GM15510 (cell line): ENCODE results near the gene CCT2.
A peak's percentile ranks its signal among the peaks of the same experiment; 100 is the strongest.

Source experiments
- POLR2A ChIP-seq: IDR thresholded peaks from 3 replicates; pipeline ENCODE4 v1.6.1; 2011; ENCODE audit warnings: borderline replicate concordance; ENCODE audit not compliant: insufficient read length; ENCODE audit errors: extremely low read depth

The CCT2 gene

GRCh38 chr12:69585189-69586062, at the start of gene CCT2:
TSS of gene CCT2 (plus strand) at chr12:69585459. CDS start at chr12:69585522, 63 bp downstream.
- peak; percentile 94 for TF ChIP-seq POLR2A

DNA sequence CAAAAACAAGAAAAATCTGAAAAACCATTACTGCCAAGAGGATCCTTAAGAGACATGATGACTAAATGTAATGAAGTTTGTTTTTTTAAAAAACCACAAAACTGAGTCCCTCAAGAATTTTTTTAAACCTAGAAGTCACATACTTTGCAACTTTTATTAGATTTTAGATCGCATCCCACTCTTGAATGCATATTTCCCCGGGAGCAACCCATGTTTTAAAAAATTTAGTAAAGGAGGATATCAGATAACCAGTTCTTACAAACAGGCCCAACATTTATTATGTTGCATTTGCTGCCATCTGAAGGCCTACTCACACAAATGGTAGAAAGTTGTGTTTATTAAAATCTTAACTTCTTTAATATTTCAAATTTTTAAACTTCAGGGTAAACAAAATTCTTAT, 44.3 kb upstream of the CCT2 start:
- TF ChIP-seq POLR2A, result no peak

DNA sequence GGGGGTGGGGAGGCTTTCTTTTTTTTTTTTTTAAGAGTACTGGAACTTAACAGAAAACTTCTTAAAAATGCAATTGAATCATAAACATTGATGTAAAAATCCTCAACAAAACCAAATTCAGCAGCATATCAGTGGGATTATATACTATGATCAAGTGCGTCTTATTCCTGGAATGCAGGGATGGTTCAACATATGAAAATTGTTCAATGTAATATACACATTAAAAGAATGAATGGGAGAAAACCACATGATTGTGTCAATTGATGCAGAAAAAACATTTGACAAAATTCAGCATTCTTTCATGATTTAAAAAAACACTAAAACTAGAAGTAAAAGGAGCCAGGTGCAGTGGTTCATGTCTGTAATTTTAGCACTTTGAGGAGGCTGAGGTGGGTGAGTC, 41.2 kb upstream of the CCT2 start:
- TF ChIP-seq POLR2A, result no peak

- TF ChIP-seq POLR2A, result no peak
Measured at GRCh38 chr12:69545081-69545480, 40.2 kb upstream of the CCT2 start.

GRCh38 chr12:69546693-69547438, 38.4 kb upstream of the CCT2 start:
- no peak for TF ChIP-seq POLR2A

DNA sequence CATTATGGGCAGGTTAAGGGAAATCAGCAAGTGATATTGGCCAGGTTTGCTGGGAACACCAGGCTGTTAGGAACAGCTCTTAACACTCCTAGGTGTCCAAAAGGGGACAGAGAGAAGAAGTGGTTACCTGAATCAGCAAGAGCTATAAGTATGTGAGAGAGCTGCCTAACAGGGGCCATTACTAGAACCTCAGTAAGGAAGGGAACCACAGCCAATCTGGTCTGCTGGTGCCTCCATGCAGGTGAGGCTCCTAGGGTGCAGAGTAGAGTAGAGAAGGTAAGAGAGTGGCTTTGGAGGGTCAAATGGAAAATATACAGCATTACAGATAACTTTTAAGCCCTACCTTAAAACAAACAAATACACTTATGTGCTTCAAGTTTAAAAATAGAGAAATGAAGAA, 36.6 kb upstream of the CCT2 start:
- TF ChIP-seq POLR2A, result no peak

GRCh38 chr12:69550569-69551350, 34.5 kb upstream of the CCT2 start:
- TF ChIP-seq POLR2A, result no peak

DNA sequence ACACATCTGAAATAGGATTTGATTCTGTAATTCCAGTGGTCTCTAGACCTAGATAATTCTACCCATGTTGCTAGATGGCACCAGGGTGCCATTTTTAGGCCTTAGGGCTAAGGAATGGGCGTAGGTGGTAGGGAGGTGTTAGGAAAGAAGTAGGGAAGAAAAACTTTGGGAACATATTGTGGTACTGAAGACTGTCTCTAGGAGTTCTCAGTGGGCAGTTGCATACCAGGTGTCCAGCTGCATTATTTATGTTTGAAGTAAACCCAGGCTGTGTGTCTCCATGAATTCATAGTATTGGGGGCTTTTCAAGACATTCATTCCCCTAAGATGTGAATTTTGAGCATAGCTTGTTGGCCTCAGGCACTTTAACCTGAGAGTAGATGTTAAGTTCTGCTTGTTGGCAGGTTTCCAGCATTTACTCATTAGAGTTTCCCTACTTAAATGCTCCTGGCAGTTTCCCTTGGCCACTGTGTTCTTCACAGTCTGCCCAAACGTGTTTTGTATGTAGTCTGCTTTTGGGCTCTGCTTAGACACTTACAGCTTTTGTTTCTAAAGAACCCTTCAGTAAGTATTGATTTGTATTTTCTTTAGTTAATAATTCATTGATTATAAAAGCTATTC, 31.5 kb upstream of the CCT2 start:
- no peak for TF ChIP-seq POLR2A

DNA sequence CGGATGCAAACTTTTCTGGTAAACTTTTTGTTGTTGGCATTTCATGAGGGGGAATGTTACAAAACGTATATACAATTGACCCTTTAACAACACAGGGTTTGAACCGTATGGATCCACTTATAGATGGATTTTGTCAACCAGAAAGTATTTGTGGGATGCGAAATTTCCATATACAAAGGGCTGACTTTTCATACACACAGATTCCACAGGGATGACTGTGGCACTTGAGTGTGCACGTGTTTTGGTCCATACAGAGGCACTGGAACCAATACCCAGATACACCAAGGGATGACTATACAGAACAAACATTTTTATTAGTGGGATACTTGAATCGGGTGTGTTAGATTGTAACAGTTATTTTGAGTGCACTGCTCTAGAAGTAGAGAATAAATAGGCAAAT, 29.8 kb upstream of the CCT2 start:
- TF ChIP-seq POLR2A, result no peak

DNA sequence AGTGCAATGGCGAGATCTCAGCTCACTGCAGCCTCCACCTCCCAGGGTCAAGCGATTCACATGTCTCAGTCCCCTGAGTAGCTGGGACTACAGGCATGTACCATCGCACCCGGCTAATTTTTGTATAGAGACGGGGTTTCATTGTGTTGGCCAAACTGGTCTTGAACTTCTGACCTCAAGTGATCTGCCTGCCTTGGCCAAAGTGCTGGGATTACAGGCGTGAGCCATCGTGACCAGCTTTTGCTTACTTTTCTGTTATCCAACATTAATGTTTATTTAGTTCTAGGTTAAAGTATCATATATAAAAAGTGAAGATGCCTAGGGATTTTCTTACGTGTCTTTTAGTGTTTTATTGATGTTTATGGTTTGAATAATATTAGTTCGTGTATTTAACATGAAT, 28.9 kb upstream of the CCT2 start:
- TF ChIP-seq POLR2A, result no peak

- no peak for TF ChIP-seq POLR2A
Measured at GRCh38 chr12:69563166-69563762, 22.0 kb upstream of the CCT2 start.

- no peak for TF ChIP-seq POLR2A
Measured at GRCh38 chr12:69566603-69567002, 18.7 kb upstream of the CCT2 start.

- TF ChIP-seq POLR2A, result no peak
Measured at GRCh38 chr12:69569236-69569635, 16.0 kb upstream of the CCT2 start.

DNA sequence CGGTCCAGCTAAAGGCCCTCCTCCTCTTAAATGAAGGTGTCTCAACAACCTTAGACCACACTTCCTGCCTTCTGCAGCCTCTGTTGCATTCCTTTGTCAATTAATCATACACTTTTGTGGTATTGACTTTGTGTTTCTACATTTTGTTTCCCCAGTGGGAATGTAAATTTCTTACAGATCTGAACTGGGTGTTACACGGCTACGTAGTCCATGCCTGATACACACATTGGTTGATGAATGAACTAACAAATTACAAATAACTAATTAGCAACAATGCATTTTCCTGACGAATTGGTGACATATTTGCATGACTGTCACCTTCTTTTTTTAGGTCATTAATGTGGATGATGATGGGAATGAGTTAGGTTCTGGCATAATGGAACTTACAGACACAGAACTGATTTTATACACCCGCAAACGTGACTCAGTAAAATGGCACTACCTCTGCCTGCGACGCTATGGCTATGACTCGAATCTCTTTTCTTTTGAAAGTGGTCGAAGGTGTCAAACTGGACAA, 15.2 kb upstream of the CCT2 start:
- TF ChIP-seq POLR2A, result no peak
